ENCODE measurements around the gene OR1Q1.

Gene OR1Q1

DNA sequence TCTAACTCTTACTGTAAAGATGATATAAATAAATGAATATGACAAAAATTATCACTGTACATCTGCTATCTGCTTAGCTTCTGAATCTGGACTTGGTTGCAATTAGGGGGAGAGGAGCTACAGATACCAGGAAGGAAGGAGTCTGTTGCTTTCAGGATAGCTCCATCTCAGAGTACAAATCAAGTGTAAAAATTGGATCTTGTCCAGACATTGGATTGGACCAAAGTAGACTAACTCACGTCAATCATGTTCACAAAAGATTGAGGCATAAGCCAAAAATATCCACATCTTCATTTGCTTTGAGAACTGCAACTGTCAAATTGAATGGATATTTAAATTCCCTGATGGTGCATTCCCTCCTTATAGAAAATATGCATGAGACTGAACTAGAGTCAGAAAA, 8.8 kb upstream of the OR1Q1 start:
- Histone ChIP-seq H3K4me1 (ENCODE audit: control insufficient read depth in 1 of 2, insufficient read depth in 1 of 2, low read depth in 1 of 2, low read length in 1 of 2) (no peaks in the 10 kb centered on the region), H3K27ac (no peak overlapping the region), H3K36me3 (no peaks in the 10 kb centered on the region), H3K4me3 (ENCODE audit: low read depth in 1 of 2, low read length in 1 of 2) (no peak overlapping the region), H3K27me3 (no peaks in the 10 kb centered on the region), H3K9me3 (no peaks in the 10 kb centered on the region)
- TF ChIP-seq CTCF (IDR thresholded peaks at IDR 0.05): no peak

DNA sequence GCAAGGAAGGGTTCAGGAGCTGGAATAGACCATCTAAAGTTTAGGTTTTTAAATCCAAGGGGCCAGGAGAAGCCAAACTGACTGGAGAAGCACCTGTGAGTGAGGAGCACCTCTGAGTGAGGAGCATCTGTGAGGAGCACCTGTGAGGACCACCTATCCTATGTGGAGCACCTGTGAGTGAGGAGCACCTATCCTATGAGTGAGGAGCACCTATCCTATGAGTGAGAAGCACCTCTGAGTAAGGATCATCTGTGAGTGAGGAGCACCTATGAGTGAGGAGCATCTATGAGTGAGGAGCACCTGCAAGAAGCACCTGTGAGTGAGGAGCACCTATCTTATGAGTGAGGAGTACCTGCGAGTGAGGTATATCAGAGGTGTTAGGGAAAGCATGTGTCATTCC, 8.0 kb upstream of the OR1Q1 start:
- H3K9me3 ChIP-seq: no peaks in the 10 kb centered on the region
- no peak overlapping the region for H3K4me3 ChIP-seq (ENCODE audit: low read depth in 1 of 2, low read length in 1 of 2)
- TF ChIP-seq CTCF (IDR thresholded peaks at IDR 0.05): no peak
- H3K4me1 ChIP-seq (ENCODE audit: control insufficient read depth in 1 of 2, insufficient read depth in 1 of 2, low read depth in 1 of 2, low read length in 1 of 2): no peaks in the 10 kb centered on the region
- no peaks in the 10 kb centered on the region for H3K36me3 ChIP-seq
- no peaks in the 10 kb centered on the region for H3K27me3 ChIP-seq
- H3K27ac ChIP-seq: no peak overlapping the region

- no peak for TF ChIP-seq CTCF (IDR thresholded peaks at IDR 0.05)
- no peak overlapping the region for H3K27ac ChIP-seq
Observed at GRCh38 chr9:122609804-122610203, 4.7 kb upstream of the OR1Q1 start.

GRCh38 chr9:122619996-122620395, 5.5 kb downstream of the OR1Q1 start:
- no peak for TF ChIP-seq CTCF (IDR thresholded peaks at IDR 0.05)
- no peak overlapping the region for H3K4me3 ChIP-seq (ENCODE audit: low read depth in 1 of 2, low read length in 1 of 2)
- H3K36me3 ChIP-seq: no peaks in the 10 kb centered on the region
- H3K4me1 ChIP-seq (ENCODE audit: control insufficient read depth in 1 of 2, insufficient read depth in 1 of 2, low read depth in 1 of 2, low read length in 1 of 2): no peaks in the 10 kb centered on the region
- no peaks in the 10 kb centered on the region for H3K9me3 ChIP-seq
- no peak overlapping the region for H3K27ac ChIP-seq
- H3K27me3 ChIP-seq: no peaks in the 10 kb centered on the region

More at GRCh38 chr9:122609804-122610203, 4.7 kb upstream of the OR1Q1 start:
- no peaks in the 10 kb centered on the region for H3K27me3 ChIP-seq
- no peak overlapping the region for H3K4me3 ChIP-seq (ENCODE audit: low read depth in 1 of 2, low read length in 1 of 2)
- no peaks in the 10 kb centered on the region for H3K4me1 ChIP-seq (ENCODE audit: control insufficient read depth in 1 of 2, insufficient read depth in 1 of 2, low read depth in 1 of 2, low read length in 1 of 2)
- H3K36me3 ChIP-seq: no peaks in the 10 kb centered on the region
- no peaks in the 10 kb centered on the region for H3K9me3 ChIP-seq

GRCh38 chr9:122642226-122642625, 27.7 kb downstream of the OR1Q1 start:
- no peak overlapping the region for H3K4me3 ChIP-seq (ENCODE audit: low read depth in 1 of 2, low read length in 1 of 2)
- H3K27me3 ChIP-seq: no peaks in the 10 kb centered on the region
- TF ChIP-seq CTCF (IDR thresholded peaks at IDR 0.05): no peak
- H3K36me3 ChIP-seq: no peaks in the 10 kb centered on the region
- no peaks in the 10 kb centered on the region for H3K9me3 ChIP-seq
- no peak overlapping the region for H3K27ac ChIP-seq
- H3K4me1 ChIP-seq (ENCODE audit: control insufficient read depth in 1 of 2, insufficient read depth in 1 of 2, low read depth in 1 of 2, low read length in 1 of 2): no peaks in the 10 kb centered on the region

DNA sequence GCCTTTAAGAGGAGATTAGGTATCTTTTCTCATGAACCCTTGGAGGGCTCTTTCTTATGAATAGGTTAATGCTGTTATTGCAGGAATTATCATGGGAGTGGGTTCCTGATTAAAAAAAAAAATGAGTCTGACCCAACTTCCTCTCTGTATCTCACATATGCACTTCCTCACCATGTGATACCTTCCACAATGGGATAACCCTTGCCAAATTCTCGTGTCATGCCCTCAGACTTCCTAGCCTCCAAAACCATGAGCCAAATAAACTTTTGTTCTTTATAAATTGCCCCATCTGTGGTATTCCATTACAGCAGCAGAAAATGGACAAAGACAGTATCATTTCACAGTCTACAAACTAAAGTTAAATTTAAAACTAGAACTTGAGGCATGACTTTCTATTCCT, 41.8 kb downstream of the OR1Q1 start:
- Histone ChIP-seq H3K36me3 (no peaks in the 10 kb centered on the region), H3K4me3 (ENCODE audit: low read depth in 1 of 2, low read length in 1 of 2) (no peak overlapping the region), H3K27ac (no peak overlapping the region), H3K27me3 (no peaks in the 10 kb centered on the region), H3K9me3 (no peaks in the 10 kb centered on the region), H3K4me1 (ENCODE audit: control insufficient read depth in 1 of 2, insufficient read depth in 1 of 2, low read depth in 1 of 2, low read length in 1 of 2) (no peaks in the 10 kb centered on the region)
- TF ChIP-seq CTCF (IDR thresholded peaks at IDR 0.05): no peak
